Islet of Langerhans (tissue), 1 donor: ENCODE data around the gene KLRC4.
"Not testable (repeated sequence)": the region's sequence is repeated elsewhere in the genome, so short reads cannot be mapped to it uniquely, and the experiment has no call there.

Experiments
- FAIRE-seq: peaks from one replicate; lab custom pipeline; 2011; peaks lifted over from hg19 to GRCh38; lab: Jason Lieb, UNC

Gene KLRC4

GRCh38 chr12:10397296-10397695, 12.3 kb downstream of the KLRC4 start:
- FAIRE-seq = no peak

GRCh38 chr12:10396176-10396575, 13.4 kb downstream of the KLRC4 start:
- FAIRE-seq = not testable (repeated sequence)

- no peak for FAIRE-seq
Observed at GRCh38 chr12:10395390-10395998, 14.1 kb downstream of the KLRC4 start.

GRCh38 chr12:10394531-10395152, 14.9 kb downstream of the KLRC4 start:
- not testable (repeated sequence) for FAIRE-seq

- no peak for FAIRE-seq
Observed at GRCh38 chr12:10393291-10393690, 16.3 kb downstream of the KLRC4 start.

- no peak for FAIRE-seq
Observed at GRCh38 chr12:10392394-10392930, 17.1 kb downstream of the KLRC4 start.

GRCh38 chr12:10390991-10391390, 18.6 kb downstream of the KLRC4 start:
- not testable (repeated sequence) for FAIRE-seq

- FAIRE-seq = no peak
Observed at GRCh38 chr12:10389904-10390303, 19.7 kb downstream of the KLRC4 start, which contains the start of gene KLRK1. Gene KLRK1 (minus strand): TSS chr12:10390041. CDS start chr12:10388810, 1,231 bp downstream.

- FAIRE-seq = no peak
Observed at GRCh38 chr12:10388624-10389413, 20.7 kb downstream of the KLRC4 start.

- not testable (repeated sequence) for FAIRE-seq
Observed at GRCh38 chr12:10387498-10387897, 22.1 kb downstream of the KLRC4 start.

- FAIRE-seq = no peak
Observed at GRCh38 chr12:10386857-10387256, 22.7 kb downstream of the KLRC4 start.

GRCh38 chr12:10385166-10385613, 24.4 kb downstream of the KLRC4 start:
- no peak for FAIRE-seq

- no peak for FAIRE-seq
Observed at GRCh38 chr12:10384191-10384590, 25.4 kb downstream of the KLRC4 start.

- no peak for FAIRE-seq
Observed at GRCh38 chr12:10381928-10382628, 27.5 kb downstream of the KLRC4 start.

GRCh38 chr12:10378737-10379136, 30.8 kb downstream of the KLRC4 start:
- not testable (repeated sequence) for FAIRE-seq

- FAIRE-seq = no peak
Observed at GRCh38 chr12:10374624-10375018, 34.9 kb downstream of the KLRC4 start.

GRCh38 chr12:10372559-10372958, 37.0 kb downstream of the KLRC4 start:
- FAIRE-seq = no peak

GRCh38 chr12:10371893-10372535, 37.5 kb downstream of the KLRC4 start:
- FAIRE-seq = not testable (repeated sequence)

GRCh38 chr12:10369557-10370415, 39.8 kb downstream of the KLRC4 start:
- no peak for FAIRE-seq
